ENCODE measurements around the gene POPDC2.

DNA sequence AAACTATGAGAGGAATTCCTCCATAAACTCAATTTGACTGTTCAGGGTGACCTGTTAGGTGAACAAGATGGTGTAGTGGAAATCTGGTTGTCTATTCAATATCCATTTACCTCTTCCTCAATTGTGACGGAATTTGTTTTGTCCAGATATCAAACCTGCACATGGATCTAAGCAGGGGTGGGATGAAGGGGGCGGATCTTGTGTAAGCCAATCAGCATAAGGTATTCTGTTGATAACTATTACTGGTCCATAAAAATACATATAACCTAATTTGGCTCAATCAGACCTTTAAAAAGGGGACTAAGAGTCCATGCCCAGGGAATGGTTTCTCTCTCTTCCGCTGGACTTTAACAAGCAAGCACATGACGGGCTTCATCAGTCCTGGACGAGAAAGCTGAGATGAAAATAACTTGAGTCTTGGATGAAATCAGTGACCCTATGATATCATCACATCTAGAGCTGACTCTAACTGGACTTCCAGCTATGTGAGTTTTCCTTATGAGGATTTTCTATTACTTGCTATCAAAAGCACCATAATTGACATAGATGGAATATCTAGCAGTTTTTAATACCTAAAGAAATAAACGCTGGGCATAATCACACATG is 5.7 kb upstream of the POPDC2 start:
- no peak for TF ChIP-seq NFE2L2 (IDR thresholded peaks at IDR 0.05; ENCODE audit: low read depth, low read length)
- TF ChIP-seq, protein P1, sequence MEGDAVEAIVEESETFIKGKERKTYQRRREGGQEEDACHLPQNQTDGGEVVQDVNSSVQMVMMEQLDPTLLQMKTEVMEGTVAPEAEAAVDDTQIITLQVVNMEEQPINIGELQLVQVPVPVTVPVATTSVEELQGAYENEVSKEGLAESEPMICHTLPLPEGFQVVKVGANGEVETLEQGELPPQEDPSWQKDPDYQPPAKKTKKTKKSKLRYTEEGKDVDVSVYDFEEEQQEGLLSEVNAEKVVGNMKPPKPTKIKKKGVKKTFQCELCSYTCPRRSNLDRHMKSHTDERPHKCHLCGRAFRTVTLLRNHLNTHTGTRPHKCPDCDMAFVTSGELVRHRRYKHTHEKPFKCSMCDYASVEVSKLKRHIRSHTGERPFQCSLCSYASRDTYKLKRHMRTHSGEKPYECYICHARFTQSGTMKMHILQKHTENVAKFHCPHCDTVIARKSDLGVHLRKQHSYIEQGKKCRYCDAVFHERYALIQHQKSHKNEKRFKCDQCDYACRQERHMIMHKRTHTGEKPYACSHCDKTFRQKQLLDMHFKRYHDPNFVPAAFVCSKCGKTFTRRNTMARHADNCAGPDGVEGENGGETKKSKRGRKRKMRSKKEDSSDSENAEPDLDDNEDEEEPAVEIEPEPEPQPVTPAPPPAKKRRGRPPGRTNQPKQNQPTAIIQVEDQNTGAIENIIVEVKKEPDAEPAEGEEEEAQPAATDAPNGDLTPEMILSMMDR (conservative IDR thresholded peaks at IDR 0.05; ENCODE audit: low read depth, low read length) = no peak
